ENCODE data around the gene GRPEL1. TPM values are rescaled to one million over a fixed set of nuclear protein-coding genes. Genes with fewer than 3 reads are reported as not detected.
A peak's percentile ranks its signal among the peaks of the same experiment; 100 is the strongest.

GRPEL1 gene
- total and polyA plus RNA-seq, 9 of the 15 experiments (the other 6 are each of a cell fraction or from before 2014, with no cell fraction given), result 43.4 to 192 (median 86.6) TPM

DNA sequence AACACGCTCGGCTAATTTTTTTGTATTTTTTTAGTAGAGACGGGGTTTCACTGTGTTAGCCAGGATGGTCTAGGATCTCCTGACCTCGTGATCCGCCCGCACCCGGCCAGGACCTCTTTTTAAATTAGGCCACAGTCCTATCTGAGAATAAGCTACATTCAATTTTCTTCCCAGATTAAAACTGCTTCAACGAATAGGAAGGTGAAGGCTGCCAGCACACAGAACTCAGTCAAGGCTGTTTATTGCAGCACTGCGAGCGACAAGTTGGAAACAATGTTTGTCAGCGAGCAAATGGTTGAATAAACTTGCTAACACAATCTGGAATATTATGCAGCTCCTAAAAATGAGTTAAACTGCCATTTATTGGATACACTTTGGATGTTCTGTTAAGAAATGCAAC lies 1.9 kb downstream of the GRPEL1 start:
- WGBS (ENCODE audit: insufficient coverage, low coverage, missing lambda C conversion rate), result 91% methylated on average over 11 of the region's 11 CpGs
- Histone ChIP-seq H3K4me3 (peak overlapping the region; percentile 58; the same call in 1 of the 2 replicates), H2AFZ (ENCODE audit: low read depth, low read length) (no peak overlapping the region), H3K27me3 (ENCODE audit: control insufficient read depth in 2 of 2, insufficient read depth in 2 of 2, low read length in 2 of 2) (no peaks in the 10 kb centered on the region), H3K9ac (ENCODE audit: insufficient read depth in 1 of 2, low read depth in 2 of 2, low read length in 2 of 2) (peak overlapping the region; percentile 6 to 85; a peak in 2 of 4 replicates), H3K79me2 (ENCODE audit: control insufficient read depth, insufficient read depth, low read length) (peaks cover 50% of the 10 kb centered on the region), H3K4me1 (replicated peaks in 1 of 2; ENCODE audit: control insufficient read depth in 2 of 2, insufficient read depth in 2 of 2, low read length in 2 of 2) (peaks cover 13 to 37% of the 10 kb centered on the region in 2 experiments; a peak in 4 of 5 replicates), H3K9me3 (replicated peaks; ENCODE audit: control insufficient read depth, insufficient read depth, low read depth, low read length) (no peaks in the 10 kb centered on the region), H3K4me2 (ENCODE audit: insufficient read depth, low read length) (no peak overlapping the region; the same call in 1 of the 2 replicates), H3K36me3 (ENCODE audit: control insufficient read depth, insufficient read depth, low read length) (peaks cover 53% of the 10 kb centered on the region), H3K9me1 (ENCODE audit: control insufficient read depth, insufficient read depth, low read length) (no peaks in the 10 kb centered on the region), H3K27ac (ENCODE audit: extremely low read depth, low read depth, low read length) (no peak overlapping the region), H4K20me1 (replicated peaks; ENCODE audit: control insufficient read depth, insufficient read depth, low read length) (peaks cover 3% of the 10 kb centered on the region; the same call in 1 of the 2 replicates)
- BruUV-seq (replicated peaks), result no TSS peak
- intact Hi-C loops (cut with micrococcal nuclease), result loop anchor here (5.0 kb wide), 1 partner anchor 174 kb away; no protein-coding TSS in a partner anchor
- CTCF ChIA-PET (ENCODE audit: low intra/inter-chr PET ratio), result no interaction called here
- TF ChIP-seq U2AF2 (optimal IDR thresholded peaks at IDR 0.05; ENCODE audit: low read depth, low read length), result no peak
- no peak for TF ChIP-seq STAT5B (CRISPR knock-in tag; IDR thresholded peaks at IDR 0.05)
- no peak for TF ChIP-seq SNIP1 (IDR thresholded peaks at IDR 0.05; ENCODE audit: low read depth)
- no peak for TF ChIP-seq EWSR1 (IDR thresholded peaks at IDR 0.05; ENCODE audit: borderline replicate concordance, low read depth, partially characterized antibody)
- no peak for TF ChIP-seq STAG1 (CRISPR knock-in tag; IDR thresholded peaks at IDR 0.05; ENCODE audit: borderline replicate concordance)
- TF ChIP-seq NR2C1 (IDR thresholded peaks at IDR 0.05), result no peak
- TF ChIP-seq NR2C1 (tag; IDR thresholded peaks at IDR 0.05), result no peak
- TF ChIP-seq, protein P1, sequence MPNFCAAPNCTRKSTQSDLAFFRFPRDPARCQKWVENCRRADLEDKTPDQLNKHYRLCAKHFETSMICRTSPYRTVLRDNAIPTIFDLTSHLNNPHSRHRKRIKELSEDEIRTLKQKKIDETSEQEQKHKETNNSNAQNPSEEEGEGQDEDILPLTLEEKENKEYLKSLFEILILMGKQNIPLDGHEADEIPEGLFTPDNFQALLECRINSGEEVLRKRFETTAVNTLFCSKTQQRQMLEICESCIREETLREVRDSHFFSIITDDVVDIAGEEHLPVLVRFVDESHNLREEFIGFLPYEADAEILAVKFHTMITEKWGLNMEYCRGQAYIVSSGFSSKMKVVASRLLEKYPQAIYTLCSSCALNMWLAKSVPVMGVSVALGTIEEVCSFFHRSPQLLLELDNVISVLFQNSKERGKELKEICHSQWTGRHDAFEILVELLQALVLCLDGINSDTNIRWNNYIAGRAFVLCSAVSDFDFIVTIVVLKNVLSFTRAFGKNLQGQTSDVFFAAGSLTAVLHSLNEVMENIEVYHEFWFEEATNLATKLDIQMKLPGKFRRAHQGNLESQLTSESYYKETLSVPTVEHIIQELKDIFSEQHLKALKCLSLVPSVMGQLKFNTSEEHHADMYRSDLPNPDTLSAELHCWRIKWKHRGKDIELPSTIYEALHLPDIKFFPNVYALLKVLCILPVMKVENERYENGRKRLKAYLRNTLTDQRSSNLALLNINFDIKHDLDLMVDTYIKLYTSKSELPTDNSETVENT (CRISPR knock-in tag; IDR thresholded peaks at IDR 0.05), result no peak
- TF ChIP-seq GMEB1 (CRISPR knock-in tag; IDR thresholded peaks at IDR 0.05), result no peak
- no peak for TF ChIP-seq ZSCAN29 (IDR thresholded peaks at IDR 0.05)
- no peak for TF ChIP-seq IRF2 (CRISPR knock-in tag; IDR thresholded peaks at IDR 0.05)
- no peak for TF ChIP-seq ID3 (CRISPR knock-in tag; IDR thresholded peaks at IDR 0.05)
- no peak for TF ChIP-seq ID3 (tag; IDR thresholded peaks at IDR 0.05)
- no peak for TF ChIP-seq ZNF3 (CRISPR knock-in tag; IDR thresholded peaks at IDR 0.05)
- TF ChIP-seq ATF7 (IDR thresholded peaks at IDR 0.05), result no peak
- TF ChIP-seq TAF1 (IDR thresholded peaks at IDR 0.05; ENCODE audit: control insufficient read depth, extremely low read depth, insufficient read depth, low read length, severe bottlenecking), result no peak
- FAIRE-seq, result no peak
- in situ Hi-C loops (cut with MboI), result no loop called here
- no peak for DNase-seq (ENCODE audit: extremely low read depth in 1 of 4, low spot score in 3 of 4)
- ATAC-seq, result no peak
- POLR2A ChIA-PET, result interaction anchor here (0.8 to 3.8 kb wide), 3 partner anchors 10 to 353 kb away, joined by 3 to 24 read pairs (median 13); no protein-coding TSS in a partner anchor

Measured in K562 (cell line).